ENCODE results near the gene SART1.

Gene SART1

GRCh38 chr11:65934014-65934413 is 27.5 kb upstream of the SART1 start:
- TF ChIP-seq, protein P1, sequence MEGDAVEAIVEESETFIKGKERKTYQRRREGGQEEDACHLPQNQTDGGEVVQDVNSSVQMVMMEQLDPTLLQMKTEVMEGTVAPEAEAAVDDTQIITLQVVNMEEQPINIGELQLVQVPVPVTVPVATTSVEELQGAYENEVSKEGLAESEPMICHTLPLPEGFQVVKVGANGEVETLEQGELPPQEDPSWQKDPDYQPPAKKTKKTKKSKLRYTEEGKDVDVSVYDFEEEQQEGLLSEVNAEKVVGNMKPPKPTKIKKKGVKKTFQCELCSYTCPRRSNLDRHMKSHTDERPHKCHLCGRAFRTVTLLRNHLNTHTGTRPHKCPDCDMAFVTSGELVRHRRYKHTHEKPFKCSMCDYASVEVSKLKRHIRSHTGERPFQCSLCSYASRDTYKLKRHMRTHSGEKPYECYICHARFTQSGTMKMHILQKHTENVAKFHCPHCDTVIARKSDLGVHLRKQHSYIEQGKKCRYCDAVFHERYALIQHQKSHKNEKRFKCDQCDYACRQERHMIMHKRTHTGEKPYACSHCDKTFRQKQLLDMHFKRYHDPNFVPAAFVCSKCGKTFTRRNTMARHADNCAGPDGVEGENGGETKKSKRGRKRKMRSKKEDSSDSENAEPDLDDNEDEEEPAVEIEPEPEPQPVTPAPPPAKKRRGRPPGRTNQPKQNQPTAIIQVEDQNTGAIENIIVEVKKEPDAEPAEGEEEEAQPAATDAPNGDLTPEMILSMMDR (IDR thresholded peaks at IDR 0.05; ENCODE audit: insufficient read depth, missing control alignments): no peak
- no peak for FAIRE-seq
- DNase-seq (ENCODE audit: insufficient read length, low spot score): no peak

DNA sequence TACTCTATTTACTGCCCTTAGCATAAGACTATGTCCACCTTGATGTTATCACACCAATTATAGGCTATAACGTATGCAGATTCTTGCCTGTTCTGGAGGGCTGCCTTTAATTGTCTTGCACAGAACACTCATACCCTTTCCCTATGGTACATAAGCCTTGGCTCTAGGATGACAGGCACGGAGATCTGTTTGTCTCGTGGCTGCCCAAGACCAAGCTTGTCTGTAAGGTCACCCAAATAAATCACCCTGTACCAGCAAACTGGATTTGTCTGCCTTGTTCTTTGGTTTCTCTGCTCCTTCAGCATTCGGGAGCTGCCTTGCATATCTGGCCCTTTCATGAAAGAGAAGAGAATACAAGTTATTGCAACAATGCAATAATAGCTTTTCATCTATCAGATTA is 23.8 kb upstream of the SART1 start:
- DNase-seq (ENCODE audit: insufficient read length, low spot score) (no peak), FAIRE-seq (no peak)
- TF ChIP-seq, protein P1 (IDR thresholded peaks at IDR 0.05; ENCODE audit: insufficient read depth, missing control alignments): no peak

GRCh38 chr11:65941720-65942310 is 19.7 kb upstream of the SART1 start:
- TF ChIP-seq, protein P1 (IDR thresholded peaks at IDR 0.05; ENCODE audit: insufficient read depth, missing control alignments): no peak
- FAIRE-seq: no peak
- no peak for DNase-seq (ENCODE audit: insufficient read length, low spot score)

DNA sequence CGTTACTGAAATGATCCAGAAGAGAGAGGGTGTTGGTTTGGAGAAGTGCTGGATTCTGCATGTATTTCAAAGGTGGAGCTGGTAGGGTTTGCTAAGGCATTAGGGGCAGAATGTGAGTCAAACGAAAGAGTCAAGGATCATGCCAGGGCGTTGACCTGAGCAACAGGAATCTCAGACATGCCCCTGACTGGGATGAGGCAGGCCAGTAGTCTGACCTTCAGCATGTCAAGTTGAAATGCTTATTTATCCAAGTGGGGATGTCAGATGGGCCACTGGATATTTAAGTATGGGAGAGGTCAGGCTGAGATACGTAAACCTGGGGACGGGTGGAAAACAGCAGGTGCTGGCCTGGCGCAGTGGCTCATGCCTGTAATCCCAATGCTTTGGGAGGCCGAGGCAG is 19.0 kb upstream of the SART1 start:
- DNase-seq (ENCODE audit: insufficient read length, low spot score): no peak
- FAIRE-seq: no peak
- TF ChIP-seq, protein P1 (IDR thresholded peaks at IDR 0.05; ENCODE audit: insufficient read depth, missing control alignments): no peak

- TF ChIP-seq, protein P1 (IDR thresholded peaks at IDR 0.05; ENCODE audit: insufficient read depth, missing control alignments): no peak
Measured at GRCh38 chr11:65944191-65944590, 17.3 kb upstream of the SART1 start.

DNA sequence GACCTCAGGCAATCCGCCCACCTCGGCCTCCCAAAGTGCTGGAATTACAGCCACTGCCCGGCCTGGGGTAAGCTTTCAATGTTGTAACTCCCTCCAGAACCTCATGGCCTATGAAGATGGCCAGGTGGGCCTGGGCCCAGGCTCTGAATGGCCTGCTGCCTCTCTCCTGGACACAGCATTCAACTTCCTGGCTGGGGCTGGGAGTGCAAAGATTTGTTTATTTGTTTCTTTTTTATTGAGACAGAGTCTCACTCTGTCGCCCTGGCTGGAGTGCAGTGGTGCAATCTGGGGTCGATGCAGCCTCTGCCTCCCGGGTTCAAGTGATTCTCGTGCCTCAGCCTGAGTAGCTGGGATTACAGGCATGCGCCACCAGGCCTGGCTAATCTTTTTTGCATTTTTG is 16.8 kb upstream of the SART1 start:
- DNase-seq (ENCODE audit: insufficient read length, low spot score) (no peak), FAIRE-seq (no peak)
- TF ChIP-seq, protein P1 (IDR thresholded peaks at IDR 0.05; ENCODE audit: insufficient read depth, missing control alignments): no peak

More at GRCh38 chr11:65944191-65944590, 17.3 kb upstream of the SART1 start:
- FAIRE-seq: no peak
- DNase-seq (ENCODE audit: insufficient read length, low spot score): no peak

DNA sequence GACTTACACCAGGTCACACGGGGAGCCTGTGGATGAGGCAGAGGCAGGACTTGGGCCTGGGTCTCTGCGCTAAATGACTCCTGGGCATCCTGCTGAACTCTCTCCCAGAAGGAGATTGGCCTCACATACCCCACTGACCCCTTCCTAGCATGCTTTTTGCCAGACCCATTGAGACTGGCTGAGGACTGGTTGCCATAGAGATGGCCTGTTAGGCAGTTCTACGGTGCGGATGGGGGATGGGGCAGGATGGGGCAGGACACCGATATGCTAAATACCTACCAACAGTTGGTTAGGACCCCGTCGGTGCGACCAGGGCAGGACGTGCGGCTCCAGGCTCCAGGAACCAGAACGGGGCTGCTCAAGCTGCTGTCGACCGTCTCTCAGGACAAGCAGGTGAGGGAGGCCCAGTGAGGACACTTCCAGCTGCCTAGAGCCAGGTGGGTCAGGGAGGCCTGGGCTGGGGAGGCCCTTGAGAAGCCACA is 16.1 kb upstream of the SART1 start, which contains the start of gene TSGA10IP:
Gene TSGA10IP (plus strand): TSS at position 51 of the 482 bp plus-strand sequence. CDS start 196 bp downstream, at position 247.
- FAIRE-seq (no peak), DNase-seq (ENCODE audit: insufficient read length, low spot score) (no peak)
- TF ChIP-seq, protein P1 (IDR thresholded peaks at IDR 0.05; ENCODE audit: insufficient read depth, missing control alignments): no peak

Measured in D721Med (cell line).